Ascending aorta (tissue), 2 donors: Measurements from ENCODE around the gene FOXL1. TPM values are rescaled to one million over a fixed set of nuclear protein-coding genes. Genes with fewer than 3 reads are reported as not detected.

Source experiments
- DNase-seq, 2 donors: peaks; one replicate each; pipeline ENCODE4 v3.0.0-alpha.2; 2019; ENCODE audit warnings: low spot score in 2 of 2
- H3K27ac ChIP-seq, 2 donors: fragments of 200-600 bp; sonication (generic); one replicate each; pipeline ENCODE4 v1.5.1; 2016 to 2017; ENCODE audit warnings: mild to moderate bottlenecking in 1 of 2
- H3K27me3 ChIP-seq: fragments of 200-600 bp; sonication (generic); one replicate; pipeline ENCODE4 v1.5.1; 2017
- H3K36me3 ChIP-seq, 2 donors: fragments of 200-600 bp; sonication (generic); one replicate each; pipeline ENCODE4 v1.5.1; 2016
- H3K4me1 ChIP-seq, 2 donors: fragments of 200-600 bp; sonication (generic); one replicate each; pipeline ENCODE4 v1.5.1; 2016 to 2017; ENCODE audit warnings: mild to moderate bottlenecking in 1 of 2
- H3K4me3 ChIP-seq, 2 donors: fragments of 200-600 bp; sonication (generic); one replicate each; pipeline ENCODE4 v1.5.1; 2016 to 2017; ENCODE audit warnings: mild to moderate bottlenecking in 1 of 2
- H3K9me3 ChIP-seq, 2 donors: fragments of 200-600 bp; sonication (generic); one replicate each; pipeline ENCODE4 v1.5.1; 2016
- CTCF ChIP-seq, 3 experiments: fragments of 200-600 bp in 2 of 3; fragments of 450-650 bp in 1 of 3; sonication (generic) in 2 of 3; IDR thresholded peaks; one replicate each; pipeline ENCODE4 v1.5.1; 2016 to 2019; ENCODE audit warnings: antibody characterized with exemption in 3 of 3, mild to moderate bottlenecking in 1 of 3, moderate library complexity in 1 of 3
- intact Hi-C: fragments of 100-400 bp; cut with DNase I; formaldehyde crosslinking; loops from one replicate; pipeline ENCODE4 v1.15.1; 2023
- total RNA-seq: library from RNA; depleted of rRNA; stranded (reverse); fragments of >200 nt; gene quantifications from one replicate; pipeline ENCODE4 v1.1.0, GENCODE V29; 2016

FOXL1 gene
- total RNA-seq, 1 donor from 2014 or later, result 35.7 TPM

GRCh38 chr16:86537486-86537885 lies 40.9 kb upstream of the FOXL1 start:
- no peak for TF ChIP-seq CTCF (IDR thresholded peaks at IDR 0.05)
- H3K36me3 ChIP-seq, result peaks cover 55 to 79% of the 10 kb centered on the region in 2 donors
- H3K27ac ChIP-seq, result no peak overlapping the region
- H3K9me3 ChIP-seq, result no peaks in the 10 kb centered on the region
- intact Hi-C loops, result no loop called here
- H3K27me3 ChIP-seq, result no peaks in the 10 kb centered on the region
- no peak for DNase-seq
- no peaks in the 10 kb centered on the region for H3K4me1 ChIP-seq
- no peak overlapping the region for H3K4me3 ChIP-seq

DNA sequence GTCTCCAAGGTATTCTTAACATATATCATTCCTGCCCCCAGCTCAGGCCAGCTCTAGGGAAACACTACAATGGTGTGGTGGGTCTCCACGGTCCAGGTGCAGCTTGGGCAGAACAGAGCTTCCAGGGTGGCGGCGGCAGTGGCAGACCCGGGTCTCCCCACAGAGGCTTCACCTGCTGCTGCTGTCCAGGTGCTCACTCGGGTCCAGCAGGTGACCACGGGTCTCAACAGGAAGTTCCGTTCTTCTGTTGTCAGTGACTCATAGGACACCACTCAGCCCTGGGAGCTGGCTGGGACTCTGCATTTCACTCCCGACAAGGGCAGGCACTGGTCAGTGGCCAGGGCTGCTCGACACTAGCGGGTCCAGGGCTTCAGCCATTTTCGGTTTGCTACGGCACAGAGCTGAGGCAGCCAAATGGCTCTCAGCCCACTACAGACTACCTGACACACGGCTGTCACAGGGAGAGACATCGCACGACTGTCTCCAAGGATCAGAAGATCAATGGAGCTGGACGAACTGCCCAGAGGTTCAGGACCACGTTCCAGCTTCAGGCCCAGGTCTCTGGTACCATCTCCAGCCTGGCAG lies 40.1 kb upstream of the FOXL1 start:
- no peak for DNase-seq
- Histone ChIP-seq H3K27ac (no peak overlapping the region), H3K4me1 (no peaks in the 10 kb centered on the region), H3K4me3 (no peak overlapping the region), H3K9me3 (no peaks in the 10 kb centered on the region), H3K27me3 (no peaks in the 10 kb centered on the region), H3K36me3 (peaks cover 60 to 82% of the 10 kb centered on the region in 2 donors)
- intact Hi-C loops, result no loop called here
- no peak for TF ChIP-seq CTCF (IDR thresholded peaks at IDR 0.05)

DNA sequence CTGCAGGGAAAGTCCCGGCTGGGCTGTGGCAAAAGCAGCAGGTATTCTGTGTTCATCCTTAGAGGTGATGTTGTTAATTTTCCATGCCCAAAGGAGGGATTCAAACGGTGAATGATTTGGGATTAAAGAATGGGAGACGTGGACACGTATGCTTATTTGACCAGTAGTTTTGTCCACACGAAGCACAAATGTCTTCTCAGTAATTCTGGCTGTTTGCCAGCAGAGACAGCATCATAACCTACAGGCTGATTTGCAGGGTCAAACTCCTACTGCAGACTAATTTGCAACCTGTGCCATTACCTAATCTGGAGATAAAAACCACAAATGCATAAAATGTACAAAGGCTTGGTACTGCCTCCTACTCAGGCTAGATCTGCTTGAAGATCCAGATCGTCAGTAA lies 37.5 kb upstream of the FOXL1 start:
- intact Hi-C loops, result no loop called here
- no peaks in the 10 kb centered on the region for H3K9me3 ChIP-seq
- no peak overlapping the region for H3K27ac ChIP-seq
- H3K4me1 ChIP-seq, result no peaks in the 10 kb centered on the region
- DNase-seq, result no peak
- no peak overlapping the region for H3K4me3 ChIP-seq
- H3K27me3 ChIP-seq, result no peaks in the 10 kb centered on the region
- no peak for TF ChIP-seq CTCF (IDR thresholded peaks at IDR 0.05)
- peaks cover 66 to 96% of the 10 kb centered on the region in 2 donors for H3K36me3 ChIP-seq

DNA sequence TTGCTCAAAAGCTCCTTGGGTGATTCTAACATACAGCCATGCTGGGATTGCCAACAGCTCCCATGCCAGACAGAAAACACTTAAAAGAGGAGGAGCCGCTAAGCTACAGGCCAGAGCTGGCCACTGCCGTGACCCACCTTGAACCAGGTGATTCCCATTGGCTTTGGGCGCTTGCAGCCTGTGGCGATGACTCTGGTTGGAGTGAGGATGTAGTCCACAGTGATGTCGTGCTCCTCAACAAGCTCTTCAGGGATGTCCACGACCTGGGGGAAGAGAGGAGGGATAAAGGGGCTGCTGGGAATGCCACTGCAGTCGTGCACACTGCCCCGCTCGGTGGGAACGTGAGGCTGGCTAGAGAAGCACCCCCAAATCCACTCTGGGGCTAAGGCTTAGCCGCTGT lies 36.8 kb upstream of the FOXL1 start:
- H3K4me1 ChIP-seq, result no peaks in the 10 kb centered on the region
- intact Hi-C loops, result no loop called here
- H3K4me3 ChIP-seq, result no peak overlapping the region
- peaks cover 70 to 95% of the 10 kb centered on the region in 2 donors for H3K36me3 ChIP-seq
- no peaks in the 10 kb centered on the region for H3K9me3 ChIP-seq
- no peak overlapping the region for H3K27ac ChIP-seq
- H3K27me3 ChIP-seq, result no peaks in the 10 kb centered on the region
- DNase-seq, result no peak
- TF ChIP-seq CTCF (IDR thresholded peaks at IDR 0.05), result no peak

GRCh38 chr16:86542756-86543750 lies 35.3 kb upstream of the FOXL1 start:
- no peak for TF ChIP-seq CTCF (IDR thresholded peaks at IDR 0.05)
- H3K9me3 ChIP-seq, result no peaks in the 10 kb centered on the region
- no peaks in the 10 kb centered on the region for H3K4me1 ChIP-seq
- no peak for DNase-seq
- intact Hi-C loops, result no loop called here
- no peak overlapping the region for H3K4me3 ChIP-seq
- H3K27me3 ChIP-seq, result no peaks in the 10 kb centered on the region
- H3K36me3 ChIP-seq, result peaks cover 63 to 93% of the 10 kb centered on the region in 2 donors
- H3K27ac ChIP-seq, result no peak overlapping the region
